Upper lobe of left lung (tissue), 6 donors: ENCODE results near the gene PDLIM4. TPM values are rescaled to one million over a fixed set of nuclear protein-coding genes. Genes with fewer than 3 reads are reported as not detected.

Source experiments
- ATAC-seq, 2 donors: fragments of 200-7000 bp; cut with Tn5 transposase; one replicate each; pipeline ENCODE4 v1.9.1; 2022; ENCODE audit warnings: mild to moderate bottlenecking in 2 of 2, moderate library complexity in 2 of 2; ENCODE audit not compliant: low FRiP score in 2 of 2
- DNase-seq, 2 donors: peaks; one replicate each; pipeline ENCODE4 v3.0.0-alpha.2; 2019 to 2020
- H3K27ac ChIP-seq, 4 donors: fragments of 200-600 bp; sonication (generic); one replicate each; pipeline ENCODE4 v1.5.1; 2016 to 2019
- H3K27me3 ChIP-seq, 4 donors: fragments of 200-600 bp; sonication (generic); one replicate each; pipeline ENCODE4 v1.5.1; 2017 to 2019
- H3K36me3 ChIP-seq, 4 donors: fragments of 200-600 bp; sonication (generic); one replicate each; pipeline ENCODE4 v1.5.1; 2016 to 2019
- H3K4me1 ChIP-seq, 4 donors: fragments of 200-600 bp; sonication (generic); one replicate each; pipeline ENCODE4 v1.5.1; 2018 to 2019
- H3K4me3 ChIP-seq, 4 donors: fragments of 200-600 bp; sonication (generic); one replicate each; pipeline ENCODE4 v1.5.1; 2017 to 2019; ENCODE audit warnings: mild to moderate bottlenecking in 2 of 4, moderate library complexity in 1 of 4
- H3K9me3 ChIP-seq, 4 donors: fragments of 200-600 bp; sonication (generic); one replicate each; pipeline ENCODE4 v1.5.1; 2018 to 2019
- EP300 ChIP-seq, 4 donors: sonication (generic); formaldehyde crosslinking; IDR thresholded peaks; one replicate each; pipeline ENCODE4 v1.5.1; 2017; ENCODE audit warnings: antibody characterized with exemption in 4 of 4, control low read depth in 2 of 4
- POLR2A ChIP-seq, 4 donors: fragments of 450-650 bp; IDR thresholded peaks; one replicate each; pipeline ENCODE4 v1.5.1; 2016 to 2017; ENCODE audit warnings: antibody characterized with exemption in 4 of 4, mild to moderate bottlenecking in 2 of 4
- POLR2AphosphoS5 ChIP-seq, 2 donors: sonication (generic); formaldehyde crosslinking; IDR thresholded peaks; one replicate each; pipeline ENCODE4 v1.5.1; 2017; ENCODE audit warnings: antibody characterized with exemption in 2 of 2
- WGBS, 2 donors: methylation state at CpG; one replicate each; pipeline ENCODE4 v1.1.5; 2017 to 2018; 5-methylcytosine and 5-hydroxymethylcytosine counted together
- total RNA-seq, 6 donors: library from RNA; depleted of rRNA in 4 of 6; stranded (reverse); fragments of >200 nt in 4 of 6; gene quantifications; one replicate each; pipeline versions ENCODE4 v1.1.0 to v1.2.1, GENCODE V29; 2016 to 2021
- TF ChIP-seq, protein P1 (sequence below), 6 experiments: fragments of 450-650 bp in 4 of 6; fragments of 200-600 bp in 2 of 6; sonication (generic) in 2 of 6; IDR thresholded peaks; one replicate each; pipeline ENCODE4 v1.5.1; 2016 to 2019; ENCODE audit warnings: antibody characterized with exemption in 6 of 6
- donor health status: DM: no; HTN: no; CAD: no; lungs with moderate emphysema.
- donor health status: DM: no; HTN: yes; CAD: no; lungs with severe emphysema.

Gene PDLIM4
- total RNA-seq, 6 donors from 2014 or later: 3.3 to 14.2 (median 10.6) TPM

DNA sequence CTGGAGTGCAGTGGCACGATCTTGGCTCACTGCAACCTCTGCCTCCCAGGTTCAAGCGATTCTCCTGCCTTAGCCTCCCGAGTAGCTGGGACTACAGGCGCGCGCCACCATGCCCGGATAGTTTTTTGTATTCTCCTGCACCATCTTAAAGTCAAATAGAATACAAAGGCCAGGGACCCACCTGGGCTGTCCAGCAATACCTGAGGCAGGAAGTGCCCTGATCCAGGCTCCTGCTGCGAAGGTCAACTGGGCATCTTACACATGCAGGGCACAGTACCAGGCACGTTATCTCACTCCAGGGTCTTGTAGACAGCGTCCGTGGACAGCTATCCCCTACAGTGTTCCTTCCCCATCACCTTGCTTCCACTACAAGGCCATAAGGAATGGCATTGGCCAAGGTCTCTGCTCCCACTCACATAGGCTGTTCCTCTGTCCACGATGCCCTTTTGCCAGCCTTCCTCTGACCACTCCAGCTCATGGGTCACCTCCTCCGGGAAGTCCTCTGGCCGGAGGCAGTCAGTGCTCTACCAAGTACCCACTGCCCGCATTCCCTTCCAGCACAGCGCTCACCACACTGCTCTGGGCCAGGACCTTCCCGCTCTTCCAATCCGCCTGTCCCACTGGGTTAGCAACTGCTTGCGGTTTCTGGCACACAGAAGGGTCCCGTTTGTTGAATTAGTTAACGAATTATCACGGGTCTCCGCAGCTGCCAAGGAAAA is 30.8 kb upstream of the PDLIM4 start:
- Histone ChIP-seq H3K9me3 (no peaks in the 10 kb centered on the region), H3K27ac (peak overlapping the region; percentile 82 to 93 (median 84)), H3K27me3 (no peaks in the 10 kb centered on the region), H3K36me3 (no peaks in the 10 kb centered on the region), H3K4me1 (peaks cover 19 to 62% (median 40%) of the 10 kb centered on the region in 4 donors), H3K4me3 (peak overlapping the region; percentile 15 to 75 (median 73))
- DNase-seq (peak; percentile 4 to 24), ATAC-seq (peak in 1 of 2 donors; percentile 33)
- TF ChIP-seq, protein P1, sequence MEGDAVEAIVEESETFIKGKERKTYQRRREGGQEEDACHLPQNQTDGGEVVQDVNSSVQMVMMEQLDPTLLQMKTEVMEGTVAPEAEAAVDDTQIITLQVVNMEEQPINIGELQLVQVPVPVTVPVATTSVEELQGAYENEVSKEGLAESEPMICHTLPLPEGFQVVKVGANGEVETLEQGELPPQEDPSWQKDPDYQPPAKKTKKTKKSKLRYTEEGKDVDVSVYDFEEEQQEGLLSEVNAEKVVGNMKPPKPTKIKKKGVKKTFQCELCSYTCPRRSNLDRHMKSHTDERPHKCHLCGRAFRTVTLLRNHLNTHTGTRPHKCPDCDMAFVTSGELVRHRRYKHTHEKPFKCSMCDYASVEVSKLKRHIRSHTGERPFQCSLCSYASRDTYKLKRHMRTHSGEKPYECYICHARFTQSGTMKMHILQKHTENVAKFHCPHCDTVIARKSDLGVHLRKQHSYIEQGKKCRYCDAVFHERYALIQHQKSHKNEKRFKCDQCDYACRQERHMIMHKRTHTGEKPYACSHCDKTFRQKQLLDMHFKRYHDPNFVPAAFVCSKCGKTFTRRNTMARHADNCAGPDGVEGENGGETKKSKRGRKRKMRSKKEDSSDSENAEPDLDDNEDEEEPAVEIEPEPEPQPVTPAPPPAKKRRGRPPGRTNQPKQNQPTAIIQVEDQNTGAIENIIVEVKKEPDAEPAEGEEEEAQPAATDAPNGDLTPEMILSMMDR (IDR thresholded peaks at IDR 0.05): no peak
- TF ChIP-seq POLR2A (IDR thresholded peaks at IDR 0.05) (peak in 1 of 4 donors; percentile 21), POLR2AphosphoS5 (IDR thresholded peaks at IDR 0.05) (no peak)
- 62 to 69% methylated on average over 23 of the region's 23 CpGs for WGBS, 2 donors

DNA sequence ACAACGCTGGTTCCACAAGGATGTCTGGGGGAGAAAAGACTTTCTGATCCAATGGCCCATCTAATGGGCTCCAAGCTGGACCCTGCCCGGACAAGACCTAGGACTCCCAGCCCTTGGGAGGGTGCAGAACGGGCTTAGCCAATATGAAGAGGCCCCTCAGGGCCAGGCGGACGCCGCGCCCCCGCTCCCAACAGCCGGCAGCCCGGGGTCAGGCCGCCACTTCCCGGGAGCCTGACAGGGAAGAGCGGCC is 30.3 kb upstream of the PDLIM4 start:
- no peaks in the 10 kb centered on the region for H3K27me3 ChIP-seq
- peaks cover 19 to 62% (median 39%) of the 10 kb centered on the region in 4 donors for H3K4me1 ChIP-seq
- 0 to 13% methylated on average over 1 to 3 of the region's 13 CpGs for WGBS, 2 donors
- H3K9me3 ChIP-seq: no peaks in the 10 kb centered on the region
- DNase-seq: no peak
- H3K27ac ChIP-seq: peak overlapping the region; percentile 82 to 93 (median 84)
- peak overlapping the region; percentile 15 to 75 (median 73) for H3K4me3 ChIP-seq
- TF ChIP-seq EP300 (IDR thresholded peaks at IDR 0.05): no peak
- TF ChIP-seq POLR2AphosphoS5 (IDR thresholded peaks at IDR 0.05): no peak
- no peak for TF ChIP-seq POLR2A (IDR thresholded peaks at IDR 0.05)
- TF ChIP-seq, protein P1 (IDR thresholded peaks at IDR 0.05): no peak
- no peak for ATAC-seq
- no peaks in the 10 kb centered on the region for H3K36me3 ChIP-seq

DNA sequence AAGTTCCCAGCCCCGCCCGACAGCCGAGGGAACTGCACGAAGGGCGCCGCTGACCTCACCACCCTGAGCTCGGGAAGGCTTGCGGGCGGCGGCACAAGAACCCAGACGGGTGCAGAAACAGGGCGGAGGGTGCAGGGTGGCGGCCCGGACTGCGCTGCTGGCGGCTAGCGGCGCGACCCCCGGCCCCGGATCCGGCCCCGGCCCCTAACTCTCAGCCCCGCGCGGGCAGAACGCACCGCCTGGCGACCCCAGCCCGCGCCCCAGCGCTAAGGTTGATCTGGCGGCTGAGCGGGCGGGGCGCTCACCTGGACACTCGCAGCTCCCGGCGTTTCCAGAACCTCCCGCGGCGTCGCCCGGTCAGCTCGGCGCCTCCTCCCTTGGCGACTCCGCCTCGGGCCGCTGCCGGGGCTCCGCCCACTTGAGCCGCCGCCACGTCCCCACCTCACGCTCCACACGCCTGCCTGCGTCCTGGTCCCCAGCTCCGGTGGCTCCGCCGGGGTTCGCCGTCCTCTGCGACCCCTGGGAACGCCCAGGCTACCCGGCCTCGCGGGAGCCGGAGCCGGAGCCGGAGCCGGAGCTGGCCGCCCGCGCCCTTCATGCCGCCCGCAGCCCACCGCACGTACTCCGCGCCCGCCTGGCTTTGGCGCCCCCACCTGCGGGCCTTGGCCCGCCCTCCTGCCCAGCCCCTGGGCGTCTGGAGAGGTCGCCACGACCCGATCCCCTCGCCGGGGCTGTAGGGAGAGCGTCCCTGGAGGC is 29.8 kb upstream of the PDLIM4 start, which contains the start of gene P4HA2:
Gene P4HA2 (minus strand): TSS at position 369 of the 756 bp plus-strand sequence. CDS start 9,227 bp downstream, outside the sequence.
- ATAC-seq (peak; percentile 82 to 90), DNase-seq (peak; percentile 89 to 96)
- Histone ChIP-seq H3K4me1 (peaks cover 19 to 60% (median 38%) of the 10 kb centered on the region in 4 donors), H3K27ac (peak within 1 kb of the TSS; percentile 82 to 93 (median 84)), H3K36me3 (no peaks in the 10 kb centered on the region), H3K4me3 (peak within 1 kb of the TSS; percentile 15 to 75 (median 73)), H3K27me3 (no peaks in the 10 kb centered on the region), H3K9me3 (no peaks in the 10 kb centered on the region)
- 1% methylated on average over 23 of the region's 92 CpGs; no CpG with 5 or more reads in 1 of the 2 donors for WGBS, 2 donors
- no peak for TF ChIP-seq EP300 (IDR thresholded peaks at IDR 0.05)
- TF ChIP-seq, protein P1 (IDR thresholded peaks at IDR 0.05): peak; percentile 23 to 67 (median 36)
- TF ChIP-seq POLR2A (IDR thresholded peaks at IDR 0.05): peak in 2 of 4 donors; percentile 59 to 83
- TF ChIP-seq POLR2AphosphoS5 (IDR thresholded peaks at IDR 0.05): peak in 1 of 2 donors; percentile 31

DNA sequence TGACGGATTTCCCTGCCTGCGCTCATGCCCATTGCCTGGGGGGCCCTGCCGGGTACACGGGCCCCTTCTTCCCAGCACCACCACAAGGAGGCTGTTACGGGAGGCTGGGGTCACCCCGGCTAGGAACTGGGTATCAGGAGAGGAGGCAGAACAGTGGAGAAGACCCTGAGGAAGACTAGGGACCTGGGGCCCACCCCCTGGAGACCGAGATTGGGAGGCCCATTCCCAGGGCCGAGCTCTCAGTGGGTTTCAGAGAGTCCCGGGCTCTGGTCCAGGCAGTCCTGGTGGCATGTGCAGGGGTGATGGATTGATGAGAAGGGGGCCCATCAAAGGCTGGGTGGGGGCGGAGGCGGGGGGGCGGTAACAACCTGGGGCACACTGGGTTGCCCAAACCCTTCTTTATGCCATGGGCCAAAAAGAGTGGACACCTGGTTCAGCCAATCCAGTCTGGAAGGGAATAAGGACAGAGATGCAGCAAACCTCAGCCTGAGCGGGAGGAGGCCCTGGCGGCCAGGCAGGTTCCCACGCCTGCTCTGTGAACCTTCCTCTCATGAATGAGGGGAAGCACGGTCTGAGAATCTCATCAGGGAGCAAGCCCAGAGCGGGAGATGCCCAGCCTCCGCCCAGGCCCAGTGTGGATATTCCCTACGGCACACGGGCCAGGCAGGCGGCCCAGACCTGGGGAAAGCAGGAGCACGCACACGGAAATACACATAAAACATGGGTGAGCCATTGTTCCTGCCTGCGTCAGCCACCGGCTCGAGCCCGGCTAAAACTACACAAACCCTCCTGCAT is 29.1 kb upstream of the PDLIM4 start:
- 78 to 90% methylated on average over 19 to 23 of the region's 27 CpGs for WGBS, 2 donors
- peak overlapping the region; percentile 82 to 93 (median 84) for H3K27ac ChIP-seq
- no peaks in the 10 kb centered on the region for H3K36me3 ChIP-seq
- ATAC-seq (no peak), DNase-seq (peak; percentile 8 to 46)
- H3K4me3 ChIP-seq: peak overlapping the region; percentile 15 to 75 (median 73)
- no peaks in the 10 kb centered on the region for H3K9me3 ChIP-seq
- no peaks in the 10 kb centered on the region for H3K27me3 ChIP-seq
- TF ChIP-seq POLR2A (IDR thresholded peaks at IDR 0.05) (no peak), EP300 (IDR thresholded peaks at IDR 0.05) (no peak), POLR2AphosphoS5 (IDR thresholded peaks at IDR 0.05) (no peak)
- TF ChIP-seq, protein P1 (IDR thresholded peaks at IDR 0.05): no peak
- peaks cover 17 to 53% (median 38%) of the 10 kb centered on the region in 4 donors for H3K4me1 ChIP-seq
